UCSD-AML1 (cell line): ENCODE results near the gene PROS1.
A peak's percentile ranks its signal among the peaks of the same experiment; 100 is the strongest.
"Not testable (repeated sequence)": the region's sequence is repeated elsewhere in the genome, so short reads cannot be mapped to it uniquely, and the experiment has no call there.

Source experiments
- DNase-seq: peaks from one replicate; lab custom pipeline; 2025; ENCODE audit not compliant: unreplicated experiment; lab: John Stamatoyannopoulos, UW

Gene PROS1

DNA sequence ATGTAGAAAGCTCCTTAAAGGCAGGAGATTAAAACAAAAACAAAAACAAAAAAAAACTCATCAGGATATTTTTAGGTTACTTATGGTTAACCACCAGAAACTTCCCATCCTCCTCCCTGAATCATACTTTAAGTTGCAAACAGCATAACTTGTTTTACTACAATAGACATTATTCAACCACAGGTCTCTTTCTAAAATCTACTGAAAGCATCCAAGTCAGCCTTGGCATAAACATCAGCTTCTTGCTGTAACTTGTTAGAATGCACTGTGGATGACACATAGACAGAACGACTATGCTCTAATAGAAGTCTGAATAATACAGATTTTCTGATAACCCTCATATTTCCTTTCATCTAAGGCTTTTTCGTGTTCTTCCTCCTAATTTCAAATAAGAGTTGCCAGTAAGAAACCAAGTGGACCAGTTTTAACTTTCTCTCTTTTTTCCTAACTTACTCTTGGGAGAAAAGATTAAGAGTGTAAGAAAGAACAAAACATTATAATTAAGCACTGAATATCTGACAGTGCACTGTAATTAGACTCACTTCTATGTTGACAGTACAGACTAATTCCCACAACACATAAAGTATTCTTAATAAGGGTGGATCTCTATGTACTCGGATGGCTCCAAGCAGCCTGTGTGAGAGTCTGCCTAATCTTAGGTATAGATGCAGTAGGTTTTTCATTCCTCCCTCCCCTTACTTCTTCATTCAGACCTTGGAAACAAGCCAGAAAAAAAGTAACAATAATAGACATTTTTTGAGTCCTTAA, 95.3 kb downstream of the PROS1 start:
- not testable (repeated sequence) for DNase-seq

GRCh38 chr3:93877427-93877826, 96.3 kb downstream of the PROS1 start:
- not testable (repeated sequence) for DNase-seq

GRCh38 chr3:93873412-93873811, 100.3 kb downstream of the PROS1 start:
- DNase-seq, result not testable (repeated sequence)

DNA sequence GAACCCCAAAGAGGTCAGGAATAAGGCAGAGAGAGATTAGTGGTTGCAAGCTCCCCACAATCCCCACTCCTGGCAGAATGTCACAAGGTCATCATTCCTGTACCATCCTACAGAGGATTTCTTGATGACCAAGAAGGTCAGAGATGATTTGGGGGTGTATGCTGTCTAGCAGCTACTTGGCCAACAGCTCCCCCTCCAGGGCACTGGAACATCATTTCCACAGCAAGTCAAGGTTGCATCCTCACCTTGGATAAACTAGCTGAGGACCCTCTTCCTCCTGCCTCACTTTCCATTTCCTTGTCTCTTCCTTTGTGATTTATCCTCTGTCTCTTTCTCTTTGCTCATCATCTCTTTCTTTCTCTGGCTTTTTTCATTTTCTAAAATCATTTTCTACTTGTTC, 106.3 kb downstream of the PROS1 start:
- peak; percentile 7 for DNase-seq

GRCh38 chr3:93861017-93861416, 112.7 kb downstream of the PROS1 start:
- no peak for DNase-seq

DNA sequence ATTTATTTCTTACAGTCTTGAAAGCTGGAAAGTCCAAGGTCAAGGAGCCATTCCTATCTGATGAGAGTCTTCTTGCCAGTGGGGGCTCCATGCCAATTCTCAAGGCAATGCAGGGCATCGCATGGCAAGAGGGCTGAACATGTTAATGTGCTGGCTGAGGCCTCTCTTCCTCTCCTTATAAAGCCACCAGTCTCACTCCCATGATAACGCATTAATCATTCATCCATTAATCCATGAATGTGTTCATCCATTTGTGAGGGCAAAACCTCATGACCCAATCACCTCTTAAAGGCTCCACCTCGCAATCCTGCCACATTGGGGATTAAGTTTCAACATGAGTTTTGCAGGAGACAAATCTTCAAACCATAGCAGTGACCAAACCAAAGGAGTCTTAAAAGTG, 118.3 kb downstream of the PROS1 start:
- no peak for DNase-seq

DNA sequence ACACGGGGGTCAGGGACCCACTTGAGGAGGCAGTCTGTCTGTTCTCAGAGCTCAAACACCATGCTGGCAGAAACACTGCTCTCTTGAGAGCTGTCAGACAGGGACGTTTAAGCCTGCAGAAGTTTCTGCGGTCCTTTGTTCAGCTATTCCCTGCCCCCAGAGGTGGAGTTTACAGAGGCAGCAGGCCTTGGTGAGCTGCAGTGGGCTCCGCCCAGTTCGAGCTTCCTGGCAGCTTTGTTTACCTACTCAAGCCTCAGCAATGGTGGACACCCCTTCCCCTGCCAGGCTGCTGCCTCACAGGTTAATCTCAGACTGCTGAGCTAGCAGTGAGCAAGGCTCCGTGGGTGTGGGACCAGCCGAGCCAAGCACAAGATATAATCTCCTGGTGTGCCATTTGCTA, 121.5 kb downstream of the PROS1 start:
- DNase-seq, result not testable (repeated sequence)

DNA sequence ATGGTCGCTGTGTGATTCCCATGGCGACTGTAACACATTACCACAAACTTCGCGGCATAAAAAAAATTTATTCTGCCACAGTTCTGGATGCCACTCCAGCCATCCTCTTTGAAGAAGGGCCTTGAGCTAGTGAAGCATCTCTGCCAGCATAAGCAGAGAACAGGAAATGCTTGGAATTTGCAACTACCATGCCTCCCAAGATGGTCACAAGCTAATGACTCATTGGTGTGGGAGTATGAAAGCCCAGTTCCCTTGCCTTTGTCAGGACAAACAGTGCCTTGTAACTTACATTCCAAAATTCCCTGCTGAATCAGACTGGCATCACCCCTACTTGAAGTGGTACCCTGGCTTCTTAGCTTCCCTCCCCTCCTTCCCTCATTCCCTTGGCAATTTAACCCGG, 129.7 kb downstream of the PROS1 start:
- DNase-seq, result no peak

DNA sequence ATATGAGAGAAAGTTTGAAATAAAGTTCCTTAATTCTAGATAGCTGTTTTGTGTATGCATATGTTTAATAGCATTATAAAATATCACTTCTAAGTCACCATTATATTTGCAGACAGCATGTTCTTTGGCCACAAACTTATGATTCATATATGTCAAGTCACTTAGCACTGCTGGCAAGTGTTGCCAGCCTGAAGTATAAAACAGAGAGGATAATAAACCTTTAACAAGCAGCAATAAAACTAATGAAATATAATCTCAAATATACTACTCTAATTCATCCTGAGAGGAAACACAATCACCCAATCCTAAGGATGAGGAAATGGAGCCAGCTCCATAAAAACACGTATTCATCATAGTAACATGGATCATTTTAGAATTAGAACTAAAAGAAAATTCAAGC, 134.5 kb downstream of the PROS1 start:
- DNase-seq, result not testable (repeated sequence)
